HEK293 (cell line): ENCODE measurements around the gene DUS1L.

Experiments
- CTCF ChIA-PET: fragments of 350-600 bp; formaldehyde crosslinking; extraction: SDS; loops from one replicate; lab custom pipeline; 2021; ENCODE audit warnings: antibody characterized with exemption; lab: Yijun Ruan, JAX
- POLR2A ChIA-PET: fragments of 300-600 bp; formaldehyde crosslinking; extraction: SDS; loops from one replicate; lab custom pipeline; 2020; ENCODE audit warnings: antibody characterized with exemption, inconsistent platforms; lab: Yijun Ruan, JAX
- H3K27ac ChIP-seq: fragments of 200-500 bp; sonication (Bioruptor generic); 2 replicates; pipeline ENCODE4 v1.5.1; 2014; ENCODE audit warnings: low read depth, low read length, control low read depth, inconsistent platforms; ENCODE audit errors: extremely low read depth
- H3K36me3 ChIP-seq, 2 experiments: fragments of 200-500 bp in 1 of 2; sonication (Bioruptor generic) in 1 of 2; 1 replicate in 1 of 2; 2 replicates in 1 of 2; pipeline ENCODE4 v1.5.1; 2014 to 2017; ENCODE audit warnings: inconsistent platforms in 2 of 2, low read length in 2 of 2; ENCODE audit not compliant: control insufficient read depth in 2 of 2, insufficient read depth in 1 of 2
- H3K4me1 ChIP-seq: fragments of 200-500 bp; sonication (Bioruptor generic); 2 replicates; pipeline ENCODE4 v1.5.1; 2014; ENCODE audit warnings: mild to moderate bottlenecking, low read length, inconsistent platforms; ENCODE audit not compliant: control insufficient read depth, insufficient read depth
- H3K4me3 ChIP-seq: 2 replicates; pipeline ENCODE4 v1.5.1; 2011; ENCODE audit warnings: low read depth, mild to moderate bottlenecking, control low read depth, low read length, moderate library complexity
- H3K9me3 ChIP-seq: fragments of 200-500 bp; sonication (Bioruptor generic); 2 replicates; pipeline ENCODE4 v1.5.1; 2014; ENCODE audit warnings: low read depth, low read length, inconsistent platforms; ENCODE audit not compliant: control insufficient read depth, insufficient read depth
- GLI2 ChIP-seq: fragments of 450-650 bp; formaldehyde crosslinking; IDR thresholded peaks from 2 replicates; pipeline ENCODE4; 2017; ENCODE audit warnings: missing biosample characterization, missing genetic modification characterization, low read depth, borderline replicate concordance
- PRDM6 ChIP-seq: fragments of 450-650 bp; formaldehyde crosslinking; IDR thresholded peaks from 2 replicates; pipeline ENCODE4 v1.5.1; 2017; ENCODE audit warnings: missing biosample characterization, missing genetic modification characterization
- ZBTB21 ChIP-seq: fragments of 450-650 bp; formaldehyde crosslinking; IDR thresholded peaks from 2 replicates; pipeline ENCODE4 v1.5.1; 2017; ENCODE audit warnings: missing biosample characterization, missing genetic modification characterization
- ZEB2 ChIP-seq: fragments of 450-650 bp; formaldehyde crosslinking; IDR thresholded peaks from 2 replicates; pipeline ENCODE4 v1.5.1; 2016; ENCODE audit warnings: missing biosample characterization, missing genetic modification characterization
- ZFP3 ChIP-seq: fragments of 450-650 bp; formaldehyde crosslinking; IDR thresholded peaks from 2 replicates; pipeline ENCODE4 v1.5.1; 2016; ENCODE audit warnings: low read depth, missing biosample characterization, missing genetic modification characterization
- ZNF114 ChIP-seq: fragments of 450-650 bp; formaldehyde crosslinking; IDR thresholded peaks from 2 replicates; pipeline ENCODE4 v1.5.0; 2017; ENCODE audit warnings: missing biosample characterization, missing genetic modification characterization
- ZNF121 ChIP-seq: fragments of 450-650 bp; formaldehyde crosslinking; IDR thresholded peaks from 2 replicates; pipeline ENCODE4 v1.5.1; 2016; ENCODE audit warnings: missing biosample characterization, missing genetic modification characterization
- ZNF146 ChIP-seq: fragments of 450-650 bp; formaldehyde crosslinking; IDR thresholded peaks from 2 replicates; pipeline ENCODE4 v1.5.1; 2016; ENCODE audit warnings: missing biosample characterization, missing genetic modification characterization
- ZNF292 ChIP-seq: fragments of 450-650 bp; formaldehyde crosslinking; IDR thresholded peaks from 2 replicates; pipeline ENCODE4 v1.5.1; 2016; ENCODE audit warnings: low read depth, missing biosample characterization, missing genetic modification characterization, borderline replicate concordance
- ZNF335 ChIP-seq: fragments of 450-650 bp; formaldehyde crosslinking; conservative IDR thresholded peaks from 2 replicates; pipeline ENCODE4 v1.5.1; 2016; ENCODE audit warnings: missing biosample characterization, missing genetic modification characterization
- ZNF341 ChIP-seq: fragments of 450-650 bp; formaldehyde crosslinking; IDR thresholded peaks from 2 replicates; pipeline ENCODE4; 2016; ENCODE audit warnings: low read depth, missing biosample characterization, missing genetic modification characterization
- ZNF37A ChIP-seq: fragments of 450-650 bp; IDR thresholded peaks from 2 replicates; pipeline ENCODE4 v1.5.1; 2018; ENCODE audit warnings: missing biosample characterization, missing genetic modification characterization
- ZNF423 ChIP-seq: fragments of 450-650 bp; formaldehyde crosslinking; IDR thresholded peaks from 2 replicates; pipeline ENCODE4 v1.5.1; 2016; ENCODE audit warnings: missing biosample characterization, missing genetic modification characterization
- ZNF449 ChIP-seq: fragments of 450-650 bp; formaldehyde crosslinking; IDR thresholded peaks from 2 replicates; pipeline ENCODE4 v1.5.1; 2017; ENCODE audit warnings: missing biosample characterization, mild to moderate bottlenecking, missing genetic modification characterization, moderate library complexity
- ZNF48 ChIP-seq: fragments of 450-650 bp; formaldehyde crosslinking; IDR thresholded peaks from 2 replicates; pipeline ENCODE4 v1.5.1; 2016; ENCODE audit warnings: missing biosample characterization, missing genetic modification characterization
- ZNF530 ChIP-seq: fragments of 450-650 bp; formaldehyde crosslinking; IDR thresholded peaks from 2 replicates; pipeline ENCODE4 v1.5.1; 2016; ENCODE audit warnings: low read depth, missing biosample characterization, missing genetic modification characterization
- ZNF600 ChIP-seq: fragments of 450-650 bp; formaldehyde crosslinking; IDR thresholded peaks from 2 replicates; pipeline ENCODE4 v1.5.1; 2016; ENCODE audit warnings: missing biosample characterization, missing genetic modification characterization
- ZNF626 ChIP-seq: fragments of 450-650 bp; sonication (Bioruptor Pico); formaldehyde crosslinking; IDR thresholded peaks from 2 replicates; pipeline ENCODE4 v1.5.1; 2018; ENCODE audit warnings: missing biosample characterization, missing genetic modification characterization, inconsistent platforms
- ZNF645 ChIP-seq: fragments of 450-650 bp; formaldehyde crosslinking; IDR thresholded peaks from 2 replicates; pipeline ENCODE4; 2016; ENCODE audit warnings: missing biosample characterization, missing genetic modification characterization
- ZNF660 ChIP-seq: fragments of 450-650 bp; IDR thresholded peaks from 2 replicates; pipeline ENCODE4 v1.5.1; 2018; ENCODE audit warnings: missing biosample characterization, mild to moderate bottlenecking, missing genetic modification characterization
- ZSCAN4 ChIP-seq: fragments of 450-650 bp; formaldehyde crosslinking; IDR thresholded peaks from 2 replicates; pipeline ENCODE4 v1.5.1; 2017; ENCODE audit warnings: missing biosample characterization, missing genetic modification characterization

The DUS1L gene

GRCh38 chr17:82015311-82015971 lies 50.2 kb downstream of the DUS1L start:
- ChIA-PET POLR2A (interaction anchor here (0.5 to 1.4 kb wide), 3 partner anchors 22 to 288 kb away, joined by 4 to 7 read pairs (median 6); partner anchors contain the start of gene DCXR), CTCF (interaction anchor here (1.0 to 1.6 kb wide), 2 partner anchors 13 to 56 kb away, joined by 3 to 6 read pairs; no protein-coding TSS in a partner anchor)
- H3K27ac ChIP-seq: no peak overlapping the region
- no peaks in the 10 kb centered on the region for H3K9me3 ChIP-seq
- peaks cover 0 to 23% of the 10 kb centered on the region in 2 experiments; a peak in 1 of 3 replicates for H3K36me3 ChIP-seq
- H3K4me1 ChIP-seq: no peaks in the 10 kb centered on the region; the same call in 1 of the 2 replicates
- TF ChIP-seq ZNF530 (tag by site-specific recombination) (no peak), ZNF37A (no peak), ZBTB21 (tag by site-specific recombination) (no peak), GLI2 (tag by site-specific recombination) (no peak), ZNF121 (tag by site-specific recombination) (no peak), ZNF335 (no peak), ZNF423 (tag by site-specific recombination) (no peak), ZNF114 (no peak), ZEB2 (tag by site-specific recombination) (no peak), ZNF626 (tag by site-specific recombination) (no peak)
- no peak overlapping the region for H3K4me3 ChIP-seq

- ChIA-PET POLR2A (interaction anchor here (1.4 kb wide), 1 partner anchor 23 kb away, joined by 4 read pairs; the partner anchor contains the start of gene DCXR), CTCF (interaction anchor here (0.7 to 1.6 kb wide), 2 partner anchors 55 to 141 kb away, joined by 3 to 6 read pairs; no protein-coding TSS in a partner anchor)
- Histone ChIP-seq H3K4me1 (no peaks in the 10 kb centered on the region; the same call in 1 of the 2 replicates), H3K4me3 (no peak overlapping the region), H3K27ac (no peak overlapping the region), H3K36me3 (peaks cover 0 to 20% of the 10 kb centered on the region in 2 experiments; a peak in 1 of 3 replicates), H3K9me3 (no peaks in the 10 kb centered on the region)
- TF ChIP-seq ZSCAN4 (tag by site-specific recombination) (no peak), ZNF121 (tag by site-specific recombination) (no peak), ZNF645 (tag by site-specific recombination) (no peak), ZNF341 (no peak), ZNF660 (tag by site-specific recombination) (no peak), ZNF449 (tag by site-specific recombination) (no peak), ZNF48 (tag by site-specific recombination) (no peak), PRDM6 (tag by site-specific recombination) (no peak), ZNF146 (no peak), ZNF600 (tag by site-specific recombination) (no peak), ZBTB21 (tag by site-specific recombination) (no peak), ZFP3 (tag by site-specific recombination) (no peak), ZNF292 (tag by site-specific recombination) (no peak)
These were observed 50.7 kb downstream of the DUS1L start for GRCh38 chr17:82014971-82015310.
